K562 (cell line): ENCODE data around the gene PIK3R1. TPM values are rescaled to one million over a fixed set of nuclear protein-coding genes. Genes with fewer than 3 reads are reported as not detected.

Experiments used
- ATAC-seq: fragments of 200-7000 bp; cut with Tn5 transposase; 3 replicates; pipeline ENCODE4 v1.9.1; 2020; ENCODE audit warnings: moderate library complexity
- BruUV-seq: library from RNA; stranded (reverse); fragments of 400-500 nt; replicated peaks from 2 replicates; lab custom pipeline; 2021; lab: Mats Ljungman, UMichigan
- CTCF ChIA-PET: fragments of 300-600 bp; formaldehyde crosslinking; extraction: SDS; loops from one replicate; lab custom pipeline; 2021; ENCODE audit warnings: low intra/inter-chr PET ratio; lab: Yijun Ruan, JAX
- POLR2A ChIA-PET: fragments of 300-600, 350-650 bp; sonication (Branson Sonifier 250); formaldehyde crosslinking; extraction: SDS; loops from one replicate; lab custom pipeline; 2021; ENCODE audit warnings: antibody characterized with exemption, inconsistent platforms; lab: Yijun Ruan, JAX
- DNase-seq, 4 experiments: peaks; one replicate each; pipeline versions ENCODE4 v3.0.0 to v3.0.0-alpha.2; 2011 to 2018; ENCODE audit warnings: low spot score in 3 of 4, mixed read lengths in 3 of 4; ENCODE audit errors: extremely low read depth in 1 of 4
- FAIRE-seq: peaks from 2 replicates; lab custom pipeline; 2011; peaks lifted over from hg19 to GRCh38; lab: Jason Lieb, UNC
- H2AFZ ChIP-seq: 2 replicates; pipeline ENCODE4 v1.6.0; 2011; ENCODE audit warnings: low read depth, low read length, control low read depth, inconsistent platforms
- H3K27ac ChIP-seq: fragments of 200-600 bp; 3 replicates; pipeline ENCODE4 v1.8.0; 2011; ENCODE audit warnings: low read depth, mild to moderate bottlenecking, control low read depth, inconsistent platforms, low read length, moderate library complexity, mixed read lengths; ENCODE audit errors: extremely low read depth
- H3K27me3 ChIP-seq, 2 experiments: fragments of 300-600 bp in 1 of 2; 2 replicates in 1 of 2; 3 replicates in 1 of 2; pipeline versions ENCODE4 v1.6.0 to v1.8.0; 2011; ENCODE audit warnings: inconsistent platforms in 2 of 2, low read length in 2 of 2, mild to moderate bottlenecking in 1 of 2, mixed read lengths in 1 of 2, moderate library complexity in 1 of 2; ENCODE audit not compliant: control insufficient read depth in 2 of 2, insufficient read depth in 2 of 2
- H3K36me3 ChIP-seq: fragments of 300-600 bp; 3 replicates; pipeline ENCODE4 v1.8.0; 2011; ENCODE audit warnings: mild to moderate bottlenecking, low read length, inconsistent platforms; ENCODE audit not compliant: control insufficient read depth, insufficient read depth
- H3K4me1 ChIP-seq, 2 experiments: fragments of 200-600 bp in 1 of 2; replicated peaks in 1 of 2; 2 replicates in 1 of 2; 3 replicates in 1 of 2; pipeline versions ENCODE4 v1.5.1 to v1.8.0; 2011; ENCODE audit warnings: inconsistent platforms in 2 of 2, low read length in 2 of 2, mild to moderate bottlenecking in 1 of 2, mixed read lengths in 1 of 2, moderate library complexity in 1 of 2; ENCODE audit not compliant: control insufficient read depth in 2 of 2, insufficient read depth in 2 of 2
- H3K4me2 ChIP-seq: 2 replicates; pipeline ENCODE4 v1.6.1; 2011; ENCODE audit warnings: low read length, control low read depth, inconsistent platforms, mixed read lengths; ENCODE audit not compliant: insufficient read depth
- H3K4me3 ChIP-seq: fragments of 200-600 bp; sonication (generic), shearing (Covaris generic); 2 replicates; pipeline ENCODE4 v1.5.1; 2016; ENCODE audit warnings: control low read depth, inconsistent platforms
- H3K79me2 ChIP-seq: fragments of 200-600 bp; 3 replicates; pipeline ENCODE4 v1.8.0; 2011; ENCODE audit warnings: low read length, inconsistent platforms; ENCODE audit not compliant: control insufficient read depth, insufficient read depth
- H3K9ac ChIP-seq, 2 experiments: 2 replicates each; pipeline versions ENCODE4 v1.6.0 to v1.6.1; 2011; ENCODE audit warnings: low read depth in 2 of 2, low read length in 2 of 2, control low read depth in 1 of 2, inconsistent platforms in 1 of 2, mild to moderate bottlenecking in 1 of 2, mixed read lengths in 1 of 2; ENCODE audit not compliant: insufficient read depth in 1 of 2
- H3K9me1 ChIP-seq: one replicate; pipeline ENCODE4 v1.6.0; 2011; ENCODE audit warnings: inconsistent platforms, mild to moderate bottlenecking, low read length, moderate library complexity; ENCODE audit not compliant: control insufficient read depth, insufficient read depth
- H3K9me3 ChIP-seq: replicated peaks from 2 replicates; pipeline ENCODE4 v1.5.1; 2011; ENCODE audit warnings: low read depth, low read length, inconsistent platforms; ENCODE audit not compliant: control insufficient read depth, insufficient read depth
- H4K20me1 ChIP-seq: replicated peaks from 2 replicates; pipeline ENCODE4 v1.6.1; 2011; ENCODE audit warnings: low read length, inconsistent platforms, mixed read lengths; ENCODE audit not compliant: control insufficient read depth, insufficient read depth
- BCOR ChIP-seq: fragments of 450-650 bp; IDR thresholded peaks from 2 replicates; pipeline ENCODE4 v1.6.1; 2016
- CBX1 ChIP-seq: sonication (generic); IDR thresholded peaks from 2 replicates; pipeline ENCODE4 v1.6.1; 2016; ENCODE audit warnings: antibody characterized with exemption, low read depth, mild to moderate bottlenecking
- DPF2 ChIP-seq: fragments of 450-650 bp; IDR thresholded peaks from 2 replicates; pipeline ENCODE4 v1.6.1; 2016
- HMG20A ChIP-seq: fragments of 450-650 bp; formaldehyde crosslinking; conservative IDR thresholded peaks from 2 replicates; pipeline ENCODE4 v1.4.0; 2020; ENCODE audit warnings: mild to moderate bottlenecking, mixed read lengths
- MLX ChIP-seq, 2 experiments: fragments of 450-650 bp in 1 of 2; sonication (generic) in 1 of 2; formaldehyde crosslinking; conservative IDR thresholded peaks; 2 replicates each; pipeline versions ENCODE4 v1.4.0 to v1.8.1; 2020 to 2022; ENCODE audit warnings: mild to moderate bottlenecking in 1 of 2, missing genetic modification reagents in 1 of 2
- NR2F6 ChIP-seq: fragments of 450-650 bp; formaldehyde crosslinking; IDR thresholded peaks from 2 replicates; pipeline ENCODE4 v1.4.0; 2020; ENCODE audit warnings: mild to moderate bottlenecking
- POU5F1 ChIP-seq: fragments of 150-350 bp; IDR thresholded peaks from 2 replicates; pipeline ENCODE4 v1.6.1; 2014; ENCODE audit warnings: borderline replicate concordance, low read length, low read depth, mild to moderate bottlenecking; ENCODE audit not compliant: partially characterized antibody
- TBL1XR1 ChIP-seq, 2 experiments: IDR thresholded peaks; 2 replicates each; pipeline ENCODE4 v1.6.1; 2012; ENCODE audit warnings: improper control_type of control experiment in 2 of 2, low read length in 2 of 2, mild to moderate bottlenecking in 1 of 2
- TBP ChIP-seq: optimal IDR thresholded peaks from 2 replicates; pipeline ENCODE3; 2011; ENCODE audit warnings: low read depth, low read length, improper control_type of control experiment
- ZBTB33 ChIP-seq: sonication (generic); formaldehyde crosslinking; IDR thresholded peaks from 2 replicates; pipeline ENCODE4 v1.8.1; 2023; ENCODE audit warnings: mild to moderate bottlenecking, missing genetic modification reagents
- ZNF143 ChIP-seq: sonication (generic); formaldehyde crosslinking; IDR thresholded peaks from 2 replicates; pipeline ENCODE4 v1.9.0; 2022; ENCODE audit warnings: mild to moderate bottlenecking, missing genetic modification reagents
- ZNF431 ChIP-seq: sonication (generic); formaldehyde crosslinking; IDR thresholded peaks from 2 replicates; pipeline ENCODE4 v1.8.0; 2022; ENCODE audit warnings: mild to moderate bottlenecking, missing genetic modification reagents
- in situ Hi-C: fragments of 300-500 bp; cut with MboI; formaldehyde crosslinking; loops from 4 replicates; pipeline ENCODE4 v1.15.0; 2018; ENCODE audit warnings: inconsistent platforms, mixed read lengths
- intact Hi-C: fragments of 100-400 bp; cut with micrococcal nuclease; formaldehyde crosslinking; loops from 2 replicates; pipeline ENCODE4 v1.14.2; 2022
- polyA plus RNA-seq, 8 experiments: library from polyadenylated mRNA; depleted of rRNA in 4 of 8; stranded (reverse) in 5 of 8; unstranded in 3 of 8; fragments of >200 nt; fragmentation: Nextera tagmentation in 2 of 8; fragmentation: Illumina TruSeq in 1 of 8; extraction: Ambion mirVana in 2 of 8; extraction: Trizol in 1 of 8; gene quantifications; 2 replicates each; pipeline versions ENCODE4 v1.2.1 to v1.2.3, GENCODE V29; 2011 to 2014; ENCODE audit warnings: inconsistent platforms in 1 of 8, missing spikeins in 1 of 8
- total RNA-seq, 7 experiments: library from RNA; depleted of rRNA in 6 of 7; stranded (reverse); fragments of >200 nt in 6 of 7; fragmentation: Illumina TruSeq in 2 of 7; extraction: Trizol in 2 of 7; gene quantifications; 2 replicates each; pipeline versions ENCODE4 v1.2.1 to v1.2.3, GENCODE V29; 2011 to 2021; ENCODE audit warnings: low replicate concordance in 1 of 7
- TF ChIP-seq, protein P1 (sequence below): fragments of 250-450 bp; sonication (Bioruptor Pico); IDR thresholded peaks from 2 replicates; pipeline ENCODE4 v1.9.0; 2021; ENCODE audit warnings: mild to moderate bottlenecking
- TF ChIP-seq, protein P2 (sequence below): conservative IDR thresholded peaks from 2 replicates; pipeline ENCODE4 v1.6.1; 2011; ENCODE audit warnings: low read depth, mild to moderate bottlenecking, low read length; ENCODE audit not compliant: control insufficient read depth
- TF ChIP-seq, protein P3 (sequence below): fragments of 450-650 bp; IDR thresholded peaks from 2 replicates; pipeline ENCODE4 v1.6.1; 2016
- TF ChIP-seq, protein P4 (sequence below): fragments of 200-800 bp; sonication (Bioruptor generic); IDR thresholded peaks from 2 replicates; pipeline ENCODE4 v1.6.1; 2017; ENCODE audit warnings: missing genetic modification characterization, missing compliant biosample characterization

Gene PIK3R1
- total and polyA plus RNA-seq, 9 of the 15 experiments (the other 6 are each of a cell fraction or from before 2014, with no cell fraction given) = 1.1 to 9.7 (median 4.8) TPM

DNA sequence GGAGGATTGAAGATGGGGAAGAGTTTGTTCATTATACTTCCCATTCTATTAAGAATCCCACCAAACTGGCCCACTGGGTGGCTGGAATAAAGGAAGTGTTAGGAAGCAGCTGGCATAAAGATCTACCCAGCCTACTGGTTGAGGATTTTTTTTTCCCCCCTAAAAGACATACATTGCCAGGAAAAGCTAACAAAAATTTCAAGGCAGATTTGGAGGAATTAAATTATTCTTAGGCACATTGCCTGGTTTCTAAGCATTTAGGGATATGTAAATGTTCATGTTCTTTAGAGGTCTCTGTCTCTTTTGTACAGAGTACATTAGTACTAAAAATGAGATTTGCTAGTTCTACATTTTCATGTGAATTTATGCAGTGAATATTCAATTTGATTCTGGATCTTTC is 8.3 kb downstream of the PIK3R1 start:
- no peak overlapping the region for H2AFZ ChIP-seq
- H3K9ac ChIP-seq = no peak overlapping the region
- POLR2A ChIA-PET = interaction anchor here (0.6 to 0.7 kb wide), 2 partner anchors 9 to 20 kb away, joined by 3 read pairs; partner anchors contain the start of gene PIK3R1
- no TSS peak for BruUV-seq
- no peak overlapping the region for H3K4me2 ChIP-seq
- no peaks in the 10 kb centered on the region for H3K36me3 ChIP-seq
- H3K4me3 ChIP-seq = no peak overlapping the region
- peaks cover 8 to 13% of the 10 kb centered on the region in 2 experiments; a peak in 4 of 5 replicates for H3K4me1 ChIP-seq
- peaks cover 3% of the 10 kb centered on the region; the same call in 1 of the 3 replicates for H3K79me2 ChIP-seq
- intact Hi-C loops (no loop called here), in situ Hi-C loops (no loop called here)
- H3K27ac ChIP-seq = no peak overlapping the region
- no peak for TF ChIP-seq TBL1XR1 (IDR thresholded peaks at IDR 0.05; ENCODE audit: low read length in 2 of 2)
- TF ChIP-seq MLX (CRISPR knock-in tag; conservative IDR thresholded peaks at IDR 0.05) = no peak
- no peak for TF ChIP-seq ZNF431 (CRISPR knock-in tag)
- no peak for TF ChIP-seq HMG20A
- no peak for TF ChIP-seq CBX1
- TF ChIP-seq, protein P1, sequence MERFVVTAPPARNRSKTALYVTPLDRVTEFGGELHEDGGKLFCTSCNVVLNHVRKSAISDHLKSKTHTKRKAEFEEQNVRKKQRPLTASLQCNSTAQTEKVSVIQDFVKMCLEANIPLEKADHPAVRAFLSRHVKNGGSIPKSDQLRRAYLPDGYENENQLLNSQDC = no peak
- no peak for TF ChIP-seq ZNF143 (CRISPR knock-in tag)
- no peak for TF ChIP-seq ZBTB33 (CRISPR knock-in tag)
- TF ChIP-seq TBP = no peak
- no peak for TF ChIP-seq POU5F1
- no peak for TF ChIP-seq DPF2
- no peak for TF ChIP-seq NR2F6 (CRISPR knock-in tag)
- TF ChIP-seq, protein P2, sequence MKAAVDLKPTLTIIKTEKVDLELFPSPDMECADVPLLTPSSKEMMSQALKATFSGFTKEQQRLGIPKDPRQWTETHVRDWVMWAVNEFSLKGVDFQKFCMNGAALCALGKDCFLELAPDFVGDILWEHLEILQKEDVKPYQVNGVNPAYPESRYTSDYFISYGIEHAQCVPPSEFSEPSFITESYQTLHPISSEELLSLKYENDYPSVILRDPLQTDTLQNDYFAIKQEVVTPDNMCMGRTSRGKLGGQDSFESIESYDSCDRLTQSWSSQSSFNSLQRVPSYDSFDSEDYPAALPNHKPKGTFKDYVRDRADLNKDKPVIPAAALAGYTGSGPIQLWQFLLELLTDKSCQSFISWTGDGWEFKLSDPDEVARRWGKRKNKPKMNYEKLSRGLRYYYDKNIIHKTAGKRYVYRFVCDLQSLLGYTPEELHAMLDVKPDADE = no peak
- TF ChIP-seq, protein P3, sequence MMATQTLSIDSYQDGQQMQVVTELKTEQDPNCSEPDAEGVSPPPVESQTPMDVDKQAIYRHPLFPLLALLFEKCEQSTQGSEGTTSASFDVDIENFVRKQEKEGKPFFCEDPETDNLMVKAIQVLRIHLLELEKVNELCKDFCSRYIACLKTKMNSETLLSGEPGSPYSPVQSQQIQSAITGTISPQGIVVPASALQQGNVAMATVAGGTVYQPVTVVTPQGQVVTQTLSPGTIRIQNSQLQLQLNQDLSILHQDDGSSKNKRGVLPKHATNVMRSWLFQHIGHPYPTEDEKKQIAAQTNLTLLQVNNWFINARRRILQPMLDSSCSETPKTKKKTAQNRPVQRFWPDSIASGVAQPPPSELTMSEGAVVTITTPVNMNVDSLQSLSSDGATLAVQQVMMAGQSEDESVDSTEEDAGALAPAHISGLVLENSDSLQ = no peak
- TF ChIP-seq, protein P4, sequence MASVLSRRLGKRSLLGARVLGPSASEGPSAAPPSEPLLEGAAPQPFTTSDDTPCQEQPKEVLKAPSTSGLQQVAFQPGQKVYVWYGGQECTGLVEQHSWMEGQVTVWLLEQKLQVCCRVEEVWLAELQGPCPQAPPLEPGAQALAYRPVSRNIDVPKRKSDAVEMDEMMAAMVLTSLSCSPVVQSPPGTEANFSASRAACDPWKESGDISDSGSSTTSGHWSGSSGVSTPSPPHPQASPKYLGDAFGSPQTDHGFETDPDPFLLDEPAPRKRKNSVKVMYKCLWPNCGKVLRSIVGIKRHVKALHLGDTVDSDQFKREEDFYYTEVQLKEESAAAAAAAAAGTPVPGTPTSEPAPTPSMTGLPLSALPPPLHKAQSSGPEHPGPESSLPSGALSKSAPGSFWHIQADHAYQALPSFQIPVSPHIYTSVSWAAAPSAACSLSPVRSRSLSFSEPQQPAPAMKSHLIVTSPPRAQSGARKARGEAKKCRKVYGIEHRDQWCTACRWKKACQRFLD (CRISPR knock-in tag) = no peak
- TF ChIP-seq BCOR = no peak
- H4K20me1 ChIP-seq = peaks cover 15% of the 10 kb centered on the region; the same call in 1 of the 2 replicates
- DNase-seq = no peak
- H3K9me3 ChIP-seq = 0 out of 2 replicates have a peak, but pooled peaks cover 2% of the 10 kb centered on the region
- no peak for FAIRE-seq
- H3K9me1 ChIP-seq = no peaks in the 10 kb centered on the region
- H3K27me3 ChIP-seq = peaks cover 3 to 5% of the 10 kb centered on the region in 2 experiments; a peak in 2 of 5 replicates
- CTCF ChIA-PET = no interaction called here
- ATAC-seq = no peak
